Esophagus muscularis mucosa (tissue), 3 donors: Measurements from ENCODE around the gene EP400.

Experiments used
- CTCF ChIP-seq, 3 experiments: fragments of 200-600 bp in 2 of 3; fragments of 450-650 bp in 1 of 3; sonication (generic) in 2 of 3; IDR thresholded peaks; one replicate each; pipeline ENCODE4 v1.5.1; 2017 to 2019; ENCODE audit warnings: antibody characterized with exemption in 3 of 3, mild to moderate bottlenecking in 2 of 3, moderate library complexity in 1 of 3
- POLR2A ChIP-seq: fragments of 450-650 bp; IDR thresholded peaks from one replicate; pipeline ENCODE4 v1.6.1; 2017; ENCODE audit warnings: antibody characterized with exemption, moderate library complexity, mild to moderate bottlenecking, low read depth

GRCh38 chr12:131919051-131919347 lies 30.7 kb upstream of the EP400 start:
- TF ChIP-seq CTCF (IDR thresholded peaks at IDR 0.05) (no peak), POLR2A (no peak)
